ENCODE results near the gene MGAM2.

- TF ChIP-seq CTCF (IDR thresholded peaks at IDR 0.05; ENCODE audit: low read length): no peak
- no peak for TF ChIP-seq EZH2 (IDR thresholded peaks at IDR 0.05; ENCODE audit: borderline replicate concordance, low read length)
Observed at GRCh38 chr7:142196066-142196840, 84.7 kb downstream of the MGAM2 start.

Measured in OCI-LY1 (cell line).